GM13976 (cell line): ENCODE data around the gene DNM2.
A peak's percentile ranks its signal among the peaks of the same experiment; 100 is the strongest.
"Not testable (repeated sequence)": the region's sequence is repeated elsewhere in the genome, so short reads cannot be mapped to it uniquely, and the experiment has no call there.

Experiments used
- DNase-seq: peaks from one replicate; pipeline ENCODE4 v3.0.0; 2012; ENCODE audit warnings: low spot score
- in situ Hi-C: fragments of 300-500 bp; cut with MboI; formaldehyde crosslinking; loops from one replicate; pipeline ENCODE4 v1.12.0; 2022; ENCODE audit warnings: low sequenced_read_pairs, mixed read lengths, inconsistent platforms; ENCODE audit not compliant: unreplicated experiment
- TF ChIP-seq, protein P1 (sequence below): IDR thresholded peaks from 2 replicates; pipeline ENCODE4 v1.5.1; 2012; ENCODE audit warnings: borderline replicate concordance, mild to moderate bottlenecking; ENCODE audit not compliant: insufficient read depth; ENCODE audit errors: extremely low read depth, missing control alignments, control extremely low read depth

Gene DNM2

GRCh38 chr19:10717356-10718204, at the start of gene DNM2:
TSS of gene DNM2 (plus strand) at chr19:10718079. CDS start at chr19:10718243, 164 bp downstream.
- peak; percentile 96 for DNase-seq
- TF ChIP-seq, protein P1, sequence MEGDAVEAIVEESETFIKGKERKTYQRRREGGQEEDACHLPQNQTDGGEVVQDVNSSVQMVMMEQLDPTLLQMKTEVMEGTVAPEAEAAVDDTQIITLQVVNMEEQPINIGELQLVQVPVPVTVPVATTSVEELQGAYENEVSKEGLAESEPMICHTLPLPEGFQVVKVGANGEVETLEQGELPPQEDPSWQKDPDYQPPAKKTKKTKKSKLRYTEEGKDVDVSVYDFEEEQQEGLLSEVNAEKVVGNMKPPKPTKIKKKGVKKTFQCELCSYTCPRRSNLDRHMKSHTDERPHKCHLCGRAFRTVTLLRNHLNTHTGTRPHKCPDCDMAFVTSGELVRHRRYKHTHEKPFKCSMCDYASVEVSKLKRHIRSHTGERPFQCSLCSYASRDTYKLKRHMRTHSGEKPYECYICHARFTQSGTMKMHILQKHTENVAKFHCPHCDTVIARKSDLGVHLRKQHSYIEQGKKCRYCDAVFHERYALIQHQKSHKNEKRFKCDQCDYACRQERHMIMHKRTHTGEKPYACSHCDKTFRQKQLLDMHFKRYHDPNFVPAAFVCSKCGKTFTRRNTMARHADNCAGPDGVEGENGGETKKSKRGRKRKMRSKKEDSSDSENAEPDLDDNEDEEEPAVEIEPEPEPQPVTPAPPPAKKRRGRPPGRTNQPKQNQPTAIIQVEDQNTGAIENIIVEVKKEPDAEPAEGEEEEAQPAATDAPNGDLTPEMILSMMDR, result peak; percentile 77
- in situ Hi-C loops, result no loop called here

- no peak for DNase-seq
- in situ Hi-C loops, result no loop called here
- TF ChIP-seq, protein P1, result no peak
These were observed 48.6 kb upstream of the DNM2 start for GRCh38 chr19:10669246-10669645.

GRCh38 chr19:10670182-10670581, 47.7 kb upstream of the DNM2 start:
- TF ChIP-seq, protein P1, result no peak
- no peak for DNase-seq
- in situ Hi-C loops, result no loop called here

DNA sequence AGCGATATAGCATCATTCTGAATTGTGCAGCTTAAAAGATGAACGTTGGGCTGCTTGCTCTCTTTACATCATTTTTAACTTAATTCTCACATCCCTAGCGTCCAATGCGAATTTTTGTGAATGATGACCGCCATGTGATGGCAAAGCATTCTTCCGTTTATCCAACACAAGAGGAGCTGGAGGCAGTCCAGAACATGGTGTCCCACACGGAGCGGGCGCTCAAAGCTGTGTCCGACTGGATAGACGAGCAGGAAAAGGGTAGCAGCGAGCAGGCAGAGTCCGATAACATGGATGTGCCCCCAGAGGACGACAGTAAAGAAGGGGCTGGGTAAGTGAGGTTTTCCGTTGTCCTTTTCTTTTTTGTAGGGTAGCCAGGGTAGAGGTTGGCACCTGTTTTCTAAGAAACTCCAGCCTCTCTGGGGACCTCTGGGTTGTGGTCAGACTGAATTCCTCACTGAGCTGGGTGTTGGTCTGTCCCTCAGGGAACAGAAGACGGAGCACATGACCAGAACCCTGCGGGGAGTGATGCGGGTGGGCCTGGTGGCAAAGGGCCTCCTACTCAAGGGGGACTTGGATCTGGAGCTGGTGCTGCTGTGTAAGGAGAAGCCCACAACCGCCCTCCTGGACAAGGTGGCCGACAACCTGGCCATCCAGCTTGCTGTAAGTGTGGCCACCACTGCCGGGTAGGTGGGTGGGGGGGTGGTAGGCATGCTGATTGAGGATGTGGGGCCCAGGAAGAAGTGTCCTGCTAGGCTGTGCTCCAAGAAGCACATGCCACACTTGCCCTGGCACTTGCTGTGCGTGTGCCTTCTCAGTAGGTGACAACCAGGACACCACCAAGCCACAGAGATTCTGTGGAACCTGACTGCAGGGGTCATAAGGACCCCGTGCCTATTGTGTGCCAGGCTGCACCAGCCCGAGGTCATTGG, 46.7 kb upstream of the DNM2 start:
- in situ Hi-C loops, result no loop called here
- DNase-seq, result no peak
- TF ChIP-seq, protein P1, result no peak

- DNase-seq, in situ Hi-C loops: not testable (repeated sequence)
These were observed 46.0 kb upstream of the DNM2 start for GRCh38 chr19:10671922-10672321.

- in situ Hi-C loops, DNase-seq: not testable (repeated sequence)
These were observed 42.7 kb upstream of the DNM2 start for GRCh38 chr19:10675214-10675613.

DNA sequence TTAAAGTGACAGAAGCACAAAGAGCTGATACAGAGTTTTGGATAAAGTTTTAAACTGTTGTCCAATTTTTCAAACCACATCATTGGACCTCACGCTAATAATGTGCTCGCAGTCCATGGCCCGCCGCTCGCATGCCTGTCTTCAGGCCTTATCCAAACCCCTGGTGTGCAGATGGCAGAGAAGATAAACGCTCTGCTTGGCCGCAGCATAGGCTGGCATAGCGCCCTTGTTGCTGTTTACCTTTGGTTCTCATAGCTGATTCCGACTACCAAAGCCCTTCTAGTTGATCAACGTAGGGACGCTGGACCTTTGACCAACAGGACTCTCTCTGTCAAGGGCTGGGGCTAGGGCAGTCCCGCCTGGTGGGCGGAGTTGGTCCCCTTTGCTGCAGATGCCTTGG, 40.1 kb upstream of the DNM2 start:
- TF ChIP-seq, protein P1, result no peak
- DNase-seq, result no peak
- in situ Hi-C loops, result no loop called here
